Right forelimb (tissue), 1 donor: ENCODE results near the gene ZNF202.
"Not testable (repeated sequence)": the region's sequence is repeated elsewhere in the genome, so short reads cannot be mapped to it uniquely, and the experiment has no call there.

Experiments
- DNase-seq: peaks from one replicate; pipeline ENCODE4 v3.0.0-alpha.2; 2018

The ZNF202 gene

GRCh38 chr11:123741159-123742030 lies at the start of gene ZNF202:
Gene ZNF202, minus strand, starts transcription at chr11:123741660. Its CDS starts 10,772 bp downstream, at chr11:123730888.
- DNase-seq: peak; percentile 92

- no peak for DNase-seq
Observed at GRCh38 chr11:123783536-123783935, 42.1 kb upstream of the ZNF202 start.

- no peak for DNase-seq
Observed at GRCh38 chr11:123778511-123778910, 37.1 kb upstream of the ZNF202 start.

- DNase-seq: no peak
Observed at GRCh38 chr11:123775715-123776549, 34.5 kb upstream of the ZNF202 start.

- no peak for DNase-seq
Observed at GRCh38 chr11:123775289-123775688, 33.8 kb upstream of the ZNF202 start.

GRCh38 chr11:123773959-123774358 lies 32.5 kb upstream of the ZNF202 start:
- no peak for DNase-seq

- no peak for DNase-seq
Observed at GRCh38 chr11:123773026-123773425, 31.6 kb upstream of the ZNF202 start.

GRCh38 chr11:123771664-123772063 lies 30.2 kb upstream of the ZNF202 start:
- no peak for DNase-seq

- DNase-seq: no peak
Observed at GRCh38 chr11:123770712-123771111, 29.3 kb upstream of the ZNF202 start.

- no peak for DNase-seq
Observed at GRCh38 chr11:123765601-123766000, 24.1 kb upstream of the ZNF202 start.

GRCh38 chr11:123762422-123762821 lies 21.0 kb upstream of the ZNF202 start:
- DNase-seq: no peak

- DNase-seq: no peak
Observed at GRCh38 chr11:123760894-123761293, 19.4 kb upstream of the ZNF202 start.

- DNase-seq: no peak
Observed at GRCh38 chr11:123757976-123758375, 16.5 kb upstream of the ZNF202 start.

GRCh38 chr11:123755813-123756212 lies 14.4 kb upstream of the ZNF202 start:
- no peak for DNase-seq

- DNase-seq: no peak
Observed at GRCh38 chr11:123755344-123755743, 13.9 kb upstream of the ZNF202 start.

- no peak for DNase-seq
Observed at GRCh38 chr11:123754101-123754568, 12.7 kb upstream of the ZNF202 start, which contains the start of gene OR6X1. Gene OR6X1, minus strand, starts transcription at chr11:123754518. Its CDS starts 0 bp downstream, at chr11:123754518.

GRCh38 chr11:123753110-123753509 lies 11.7 kb upstream of the ZNF202 start:
- no peak for DNase-seq

GRCh38 chr11:123751781-123752180 lies 10.3 kb upstream of the ZNF202 start:
- no peak for DNase-seq

GRCh38 chr11:123748349-123748748 lies 6.9 kb upstream of the ZNF202 start:
- not testable (repeated sequence) for DNase-seq

- DNase-seq: no peak
Observed at GRCh38 chr11:123745764-123746451, 4.4 kb upstream of the ZNF202 start.

GRCh38 chr11:123742724-123743120 lies 1.3 kb upstream of the ZNF202 start:
- no peak for DNase-seq

GRCh38 chr11:123742031-123742723 lies 717 bp upstream of the ZNF202 start:
- DNase-seq: no peak
